GM08714 (cell line): Measurements from ENCODE around the gene PLA2G6.
"Not testable (repeated sequence)": the region's sequence is repeated elsewhere in the genome, so short reads cannot be mapped to it uniquely, and the experiment has no call there.

Source experiments
- H3K4me3 ChIP-seq: fragments of 200-500 bp; sonication (Bioruptor generic); 2 replicates; pipeline ENCODE4 v1.5.1; 2014; ENCODE audit warnings: mild to moderate bottlenecking, low read length, inconsistent platforms
- ZNF274 ChIP-seq: IDR thresholded peaks from 2 replicates; pipeline ENCODE4 v1.6.1; 2012; ENCODE audit warnings: mild to moderate bottlenecking, low read depth, low read length

PLA2G6 gene

GRCh38 chr22:38126928-38127668 is 54.5 kb downstream of the PLA2G6 start:
- no peak overlapping the region for H3K4me3 ChIP-seq
- no peak for TF ChIP-seq ZNF274

- no peak for TF ChIP-seq ZNF274
- H3K4me3 ChIP-seq = no peak overlapping the region
Observed at GRCh38 chr22:38125751-38126201, 55.9 kb downstream of the PLA2G6 start.

- TF ChIP-seq ZNF274 = no peak
- H3K4me3 ChIP-seq = no peak overlapping the region
Observed at GRCh38 chr22:38125038-38125610, 56.5 kb downstream of the PLA2G6 start.

GRCh38 chr22:38124236-38124974 is 57.2 kb downstream of the PLA2G6 start:
- H3K4me3 ChIP-seq = no peak overlapping the region
- TF ChIP-seq ZNF274 = no peak

- no peak for TF ChIP-seq ZNF274
- H3K4me3 ChIP-seq = no peak overlapping the region
Observed at GRCh38 chr22:38122616-38123015, 59.0 kb downstream of the PLA2G6 start.

- TF ChIP-seq ZNF274 = no peak
- no peak overlapping the region for H3K4me3 ChIP-seq
Observed at GRCh38 chr22:38120359-38121110, 61.1 kb downstream of the PLA2G6 start.

- H3K4me3 ChIP-seq = not testable (repeated sequence)
Observed at GRCh38 chr22:38118747-38119146, 62.9 kb downstream of the PLA2G6 start.

- no peak overlapping the region for H3K4me3 ChIP-seq
- no peak for TF ChIP-seq ZNF274
Observed at GRCh38 chr22:38118182-38118581, 63.4 kb downstream of the PLA2G6 start.

- not testable (repeated sequence) for H3K4me3 ChIP-seq
Observed at GRCh38 chr22:38117556-38117955, 64.1 kb downstream of the PLA2G6 start.

- H3K4me3 ChIP-seq = no peak overlapping the region
Observed at GRCh38 chr22:38115423-38116205, 66.0 kb downstream of the PLA2G6 start.

GRCh38 chr22:38114484-38115398 is 66.9 kb downstream of the PLA2G6 start:
- H3K4me3 ChIP-seq = no peak overlapping the region
- TF ChIP-seq ZNF274 = no peak

More at GRCh38 chr22:38115423-38116205, 66.0 kb downstream of the PLA2G6 start:
- TF ChIP-seq ZNF274 = no peak

- no peak for TF ChIP-seq ZNF274
- H3K4me3 ChIP-seq = no peak overlapping the region
Observed at GRCh38 chr22:38112381-38112780, 69.2 kb downstream of the PLA2G6 start.

- no peak overlapping the region for H3K4me3 ChIP-seq
- TF ChIP-seq ZNF274 = no peak
Observed at GRCh38 chr22:38111925-38112355, 69.7 kb downstream of the PLA2G6 start.
